DMS 273 treated with DMSO at 0.1 percent for 48 hours (cell line): Measurements from ENCODE around the gene USP25.

Experiments used
- DNase-seq: peaks from one replicate; lab custom pipeline; 2025; lab: John Stamatoyannopoulos, UW

Gene USP25

GRCh38 chr21:15868940-15869339, 139.2 kb downstream of the USP25 start:
- DNase-seq: no peak

GRCh38 chr21:15870819-15871218, 141.0 kb downstream of the USP25 start:
- DNase-seq: no peak

GRCh38 chr21:15872236-15872635, 142.5 kb downstream of the USP25 start:
- DNase-seq: no peak

- DNase-seq: no peak
Observed at GRCh38 chr21:15874615-15875014, 144.8 kb downstream of the USP25 start.

- no peak for DNase-seq
Observed at GRCh38 chr21:15875286-15875685, 145.5 kb downstream of the USP25 start.

- no peak for DNase-seq
Observed at GRCh38 chr21:15893902-15894301, 164.1 kb downstream of the USP25 start.

GRCh38 chr21:15894596-15894995, 164.8 kb downstream of the USP25 start:
- DNase-seq: no peak

- DNase-seq: no peak
Observed at GRCh38 chr21:15895142-15896106, 165.6 kb downstream of the USP25 start.

- no peak for DNase-seq
Observed at GRCh38 chr21:15896501-15896900, 166.7 kb downstream of the USP25 start.

GRCh38 chr21:15904389-15904788, 174.6 kb downstream of the USP25 start:
- no peak for DNase-seq

GRCh38 chr21:15908187-15908586, 178.4 kb downstream of the USP25 start:
- DNase-seq: no peak

GRCh38 chr21:15928196-15928595, 198.4 kb downstream of the USP25 start:
- DNase-seq: no peak

GRCh38 chr21:15928686-15929425, 199.1 kb downstream of the USP25 start:
- no peak for DNase-seq

GRCh38 chr21:15929536-15929935, 199.8 kb downstream of the USP25 start:
- no peak for DNase-seq
